ENCODE results near the gene R3HDM4. TPM values are rescaled to one million over a fixed set of nuclear protein-coding genes. Genes with fewer than 3 reads are reported as not detected.

R3HDM4 gene
- total and polyA plus RNA-seq, 10 of the 15 experiments (the other 5 are each of a cell fraction or from before 2014, with no cell fraction given), result 1.3 to 65.8 (median 27.7) TPM

- TF ChIP-seq PRDM15 (CRISPR knock-in tag; IDR thresholded peaks at IDR 0.05), result no peak
- peak; percentile 42; the same call in 1 of the 3 replicates for TF ChIP-seq POU2F2 (IDR thresholded peaks at IDR 0.05; ENCODE audit: borderline replicate concordance, low read depth, low read length)
- TF ChIP-seq ZBED1 (IDR thresholded peaks at IDR 0.05; ENCODE audit: borderline replicate concordance), result peak; percentile 57; the same call in 1 of the 2 replicates
- peak; percentile 32 to 50; a peak in 1 of 4 replicates for TF ChIP-seq IKZF2 (IDR thresholded peaks at IDR 0.05)
- peak; percentile 72; the same call in 1 of the 2 replicates for TF ChIP-seq IKZF1 (conservative IDR thresholded peaks at IDR 0.05)
- TF ChIP-seq CTCF (IDR thresholded peaks at IDR 0.05 in 2 of 3, conservative IDR thresholded peaks at IDR 0.05 in 1 of 3; ENCODE audit: control insufficient read depth in 2 of 3, extremely low read depth in 1 of 3, insufficient read depth in 1 of 3, low read depth in 3 of 3, low read length in 3 of 3), result no peak
- no peak for TF ChIP-seq ATF3 (IDR thresholded peaks at IDR 0.05; ENCODE audit: borderline replicate concordance, extremely low read depth, low read depth, low read length)
- no peak for TF ChIP-seq MYB (IDR thresholded peaks at IDR 0.05; ENCODE audit: borderline replicate concordance, low read depth, low read length)
- no peak for TF ChIP-seq ZBTB11 (CRISPR knock-in tag; IDR thresholded peaks at IDR 0.05)
- no peak for TF ChIP-seq CBX3 (IDR thresholded peaks at IDR 0.05; ENCODE audit: borderline replicate concordance, low read depth)
- TF ChIP-seq ATF7 (IDR thresholded peaks at IDR 0.05; ENCODE audit: low read depth), result no peak
- TF ChIP-seq HDAC6 (IDR thresholded peaks at IDR 0.05; ENCODE audit: unreplicated experiment), result no peak
- peak in 1 of 2 experiments; percentile 70; a peak in 2 of 3 replicates for TF ChIP-seq EGR1 (IDR thresholded peaks at IDR 0.05; ENCODE audit: borderline replicate concordance in 1 of 2, low read depth in 2 of 2, low read length in 2 of 2)
Measured at GRCh38 chr19:948842-949496, 36.0 kb upstream of the R3HDM4 start (continued).

Measured in GM12878 (cell line).